ENCODE measurements around the gene IFI27L2.

Gene IFI27L2

GRCh38 chr14:94093418-94093817 lies 36.0 kb downstream of the IFI27L2 start:
- no peak for TF ChIP-seq REST (IDR thresholded peaks at IDR 0.05; ENCODE audit: insufficient replicate concordance, low read depth)
- no peak for TF ChIP-seq POLR2AphosphoS5 (IDR thresholded peaks at IDR 0.05; ENCODE audit: low read depth)
- TF ChIP-seq CTCF (IDR thresholded peaks at IDR 0.05; ENCODE audit: insufficient read depth, low read length), result no peak
- no peak for TF ChIP-seq SPI1 (IDR thresholded peaks at IDR 0.05; ENCODE audit: borderline replicate concordance, low read depth)
- DNase-seq (ENCODE audit: low read depth in 1 of 2, low spot score in 1 of 2), result no peak

GRCh38 chr14:94089479-94089878 lies 39.9 kb downstream of the IFI27L2 start:
- DNase-seq (ENCODE audit: low read depth in 1 of 2, low spot score in 1 of 2), result no peak
- no peaks in the 10 kb centered on the region for H3K27me3 ChIP-seq (ENCODE audit: insufficient read depth, poor library complexity, severe bottlenecking)
- TF ChIP-seq SPI1 (IDR thresholded peaks at IDR 0.05; ENCODE audit: borderline replicate concordance, low read depth), result no peak
- TF ChIP-seq REST (IDR thresholded peaks at IDR 0.05; ENCODE audit: insufficient replicate concordance, low read depth), result no peak
- TF ChIP-seq GABPA (IDR thresholded peaks at IDR 0.05; ENCODE audit: low read depth), result no peak
- TF ChIP-seq CTCF (IDR thresholded peaks at IDR 0.05; ENCODE audit: insufficient read depth, low read length), result no peak
- TF ChIP-seq POLR2AphosphoS5 (IDR thresholded peaks at IDR 0.05; ENCODE audit: low read depth), result no peak
- H3K4me3 ChIP-seq (replicated peaks; ENCODE audit: insufficient read depth, low read length), result no peak overlapping the region
- no peak overlapping the region for H3K27ac ChIP-seq (replicated peaks)

More at GRCh38 chr14:94093418-94093817, 36.0 kb downstream of the IFI27L2 start:
- no peak overlapping the region for H3K4me3 ChIP-seq (replicated peaks; ENCODE audit: insufficient read depth, low read length)
- H3K27ac ChIP-seq (replicated peaks), result no peak overlapping the region
- no peaks in the 10 kb centered on the region for H3K27me3 ChIP-seq (ENCODE audit: insufficient read depth, poor library complexity, severe bottlenecking)

GRCh38 chr14:94088516-94088915 lies 40.9 kb downstream of the IFI27L2 start:
- DNase-seq (ENCODE audit: low read depth in 1 of 2, low spot score in 1 of 2), result no peak
- TF ChIP-seq CTCF (IDR thresholded peaks at IDR 0.05; ENCODE audit: insufficient read depth, low read length), result no peak
- TF ChIP-seq POLR2AphosphoS5 (IDR thresholded peaks at IDR 0.05; ENCODE audit: low read depth), result no peak
- TF ChIP-seq REST (IDR thresholded peaks at IDR 0.05; ENCODE audit: insufficient replicate concordance, low read depth), result no peak
- TF ChIP-seq GABPA (IDR thresholded peaks at IDR 0.05; ENCODE audit: low read depth), result no peak
- no peak for TF ChIP-seq SPI1 (IDR thresholded peaks at IDR 0.05; ENCODE audit: borderline replicate concordance, low read depth)
- Histone ChIP-seq H3K4me3 (replicated peaks; ENCODE audit: insufficient read depth, low read length) (no peak overlapping the region), H3K27ac (replicated peaks) (no peak overlapping the region), H3K27me3 (ENCODE audit: insufficient read depth, poor library complexity, severe bottlenecking) (no peaks in the 10 kb centered on the region)

Measured in HL-60 (cell line).